Activated CD8-positive, alpha-beta T cell treated with anti-CD3 and anti-CD28 coated beads for 36 hours (primary cell): ENCODE measurements around the gene CLDN5. TPM values are rescaled to one million over a fixed set of nuclear protein-coding genes. Genes with fewer than 3 reads are reported as not detected.
A peak's percentile ranks its signal among the peaks of the same experiment; 100 is the strongest.

ENCODE experiments used
- ATAC-seq: fragments of 200-7000 bp; cut with Tn5 transposase; one replicate; pipeline ENCODE4 v1.10.0; 2021; ENCODE audit warnings: mild to moderate bottlenecking, moderate library complexity
- CTCF ChIA-PET: fragments of 350-600 bp; sonication (Branson Sonifier 250); formaldehyde crosslinking; loops from one replicate; lab custom pipeline; 2021; ENCODE audit warnings: antibody characterized with exemption; lab: Charles Lee
- POLR2A ChIA-PET: fragments of 350-600 bp; sonication (Branson Sonifier 250); formaldehyde crosslinking; loops from one replicate; lab custom pipeline; 2021; ENCODE audit warnings: antibody characterized with exemption; lab: Charles Lee
- DNase-seq: peaks from one replicate; pipeline ENCODE4 v3.0.0-alpha.2; 2020
- H3K27ac Mint-ChIP-seq: one replicate; pipeline ENCODE4 v1.8.0; 2021; ENCODE audit warnings: mild to moderate bottlenecking, mixed read lengths
- H3K27me3 Mint-ChIP-seq: one replicate; pipeline ENCODE4 v1.8.0; 2021; ENCODE audit warnings: mixed read lengths
- H3K36me3 Mint-ChIP-seq: one replicate; pipeline ENCODE4 v1.8.0; 2021; ENCODE audit warnings: low read depth, mixed read lengths
- H3K4me1 Mint-ChIP-seq: one replicate; pipeline ENCODE4 v1.8.0; 2021; ENCODE audit warnings: low read depth, mixed read lengths
- H3K4me3 Mint-ChIP-seq: one replicate; pipeline ENCODE4 v1.8.0; 2021; ENCODE audit warnings: mild to moderate bottlenecking, moderate library complexity, mixed read lengths
- H3K9me3 Mint-ChIP-seq: one replicate; pipeline ENCODE4 v1.8.0; 2021; ENCODE audit warnings: mixed read lengths
- CTCF ChIP-seq: fragments of 200-600 bp; IDR thresholded peaks from one replicate; pipeline ENCODE4 v1.8.0; 2022; ENCODE audit warnings: antibody characterized with exemption, mild to moderate bottlenecking
- intact Hi-C: fragments of 100-400 bp; cut with micrococcal nuclease; formaldehyde crosslinking; loops from one replicate; pipeline ENCODE4 v1.10.0; 2022
- total RNA-seq, 2 experiments: library from RNA; stranded (reverse); gene quantifications; one replicate each; pipeline ENCODE4 v1.2.3, GENCODE V29; 2021

Gene CLDN5
- total RNA-seq, 2 experiments from 2014 or later, result not detected

GRCh38 chr22:19495562-19496323, 28.5 kb downstream of the CLDN5 start:
- ChIA-PET POLR2A (interaction anchor here (0.6 to 0.7 kb wide), 2 partner anchors 55 to 245 kb away, joined by 3 read pairs; no protein-coding TSS in a partner anchor), CTCF (no interaction called here)
- Mint-ChIP-seq H3K36me3 (peaks cover 50% of the 10 kb centered on the region), H3K27me3 (no peaks in the 10 kb centered on the region), H3K9me3 (no peaks in the 10 kb centered on the region), H3K4me1 (peaks cover 8% of the 10 kb centered on the region), H3K27ac (no peak overlapping the region), H3K4me3 (no peak overlapping the region)
- DNase-seq, result no peak
- no peak for ATAC-seq
- intact Hi-C loops, result no loop called here
- no peak for TF ChIP-seq CTCF

DNA sequence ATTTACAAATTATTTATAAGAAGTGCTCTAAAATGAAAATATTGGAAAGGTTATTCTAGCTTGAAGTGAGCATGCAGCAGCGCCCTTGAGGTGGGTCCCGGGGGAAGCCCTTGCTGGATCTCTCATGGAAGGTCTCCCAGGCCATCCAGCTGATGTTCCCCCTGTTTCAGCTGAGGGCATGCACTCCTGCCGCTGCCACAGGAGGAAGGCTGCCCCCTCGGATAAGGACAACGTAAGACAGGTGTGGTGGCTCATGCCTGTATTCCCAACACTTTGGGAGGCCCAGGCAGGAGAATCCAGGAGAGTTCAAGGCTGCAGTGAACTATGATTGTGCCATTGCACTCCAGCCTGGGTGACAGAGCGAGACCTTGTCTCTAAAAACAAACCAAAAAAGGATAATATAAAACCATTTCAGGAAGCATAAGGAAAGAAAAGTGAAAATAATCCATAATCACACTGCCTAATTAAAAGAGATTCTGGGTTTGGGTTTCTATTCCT, 29.5 kb downstream of the CLDN5 start:
- peaks cover 54% of the 10 kb centered on the region for H3K36me3 Mint-ChIP-seq
- no peak overlapping the region for H3K4me3 Mint-ChIP-seq
- intact Hi-C loops, result no loop called here
- ATAC-seq (no peak), DNase-seq (no peak)
- CTCF ChIA-PET, result no interaction called here
- H3K27me3 Mint-ChIP-seq, result no peaks in the 10 kb centered on the region
- H3K9me3 Mint-ChIP-seq, result no peaks in the 10 kb centered on the region
- no peak overlapping the region for H3K27ac Mint-ChIP-seq
- POLR2A ChIA-PET, result interaction anchor here (1.1 to 2.5 kb wide), 4 partner anchors 10 to 17 kb away, joined by 5 to 12 read pairs (median 5); partner anchors contain the start of genes CDC45 and UFD1
- H3K4me1 Mint-ChIP-seq, result peaks cover 9% of the 10 kb centered on the region
- no peak for TF ChIP-seq CTCF

DNA sequence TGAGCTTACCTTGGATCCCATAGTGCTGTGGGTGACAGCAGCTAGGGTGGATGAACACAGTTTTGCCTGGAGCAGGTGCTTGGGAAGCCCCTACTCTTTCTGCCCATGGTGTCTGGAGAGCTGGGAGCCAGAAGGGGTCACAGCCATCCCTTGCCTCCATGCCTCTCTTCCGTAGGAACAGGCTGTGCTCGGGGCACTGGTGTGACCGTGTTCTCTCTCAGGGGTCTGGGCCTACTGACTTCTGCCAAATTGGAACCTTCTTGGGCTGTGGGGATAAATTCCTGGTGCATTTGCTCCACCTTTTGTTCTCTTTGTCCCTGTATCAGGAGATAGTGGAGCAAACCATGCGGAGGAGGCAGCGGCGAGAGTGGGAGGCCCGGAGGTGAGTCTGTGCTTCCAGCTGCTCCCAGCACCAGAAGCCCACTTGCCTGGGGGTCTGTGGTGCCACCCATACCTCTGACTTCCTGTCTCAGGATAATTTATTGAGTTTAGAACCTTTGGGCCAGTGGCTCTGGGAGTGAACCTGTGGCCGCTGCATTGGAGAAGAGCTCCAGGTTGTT, 30.1 kb downstream of the CLDN5 start:
- POLR2A ChIA-PET, result interaction anchor here (0.9 to 2.5 kb wide), 5 partner anchors 10 to 116 kb away, joined by 3 to 12 read pairs (median 5); partner anchors contain the start of genes CDC45 and UFD1
- Mint-ChIP-seq H3K36me3 (peaks cover 56% of the 10 kb centered on the region), H3K27me3 (no peaks in the 10 kb centered on the region), H3K27ac (no peak overlapping the region), H3K9me3 (no peaks in the 10 kb centered on the region), H3K4me1 (peaks cover 9% of the 10 kb centered on the region), H3K4me3 (no peak overlapping the region)
- TF ChIP-seq CTCF, result no peak
- intact Hi-C loops, result no loop called here
- DNase-seq (no peak), ATAC-seq (no peak)
- CTCF ChIA-PET, result no interaction called here

GRCh38 chr22:19492504-19493174, 31.6 kb downstream of the CLDN5 start:
- CTCF ChIA-PET, result no interaction called here
- H3K27ac Mint-ChIP-seq, result peak overlapping the region; percentile 2
- TF ChIP-seq CTCF, result no peak
- H3K36me3 Mint-ChIP-seq, result peaks cover 57% of the 10 kb centered on the region
- POLR2A ChIA-PET, result interaction anchor here (2.2 to 2.5 kb wide), 2 partner anchors 9 to 13 kb away, joined by 5 to 12 read pairs; no protein-coding TSS in a partner anchor
- no peak overlapping the region for H3K4me3 Mint-ChIP-seq
- no peaks in the 10 kb centered on the region for H3K27me3 Mint-ChIP-seq
- DNase-seq, result no peak
- intact Hi-C loops, result no loop called here
- no peaks in the 10 kb centered on the region for H3K9me3 Mint-ChIP-seq
- peak; percentile 53 for ATAC-seq
- H3K4me1 Mint-ChIP-seq, result peaks cover 9% of the 10 kb centered on the region
